IMR-90 (cell line): ENCODE measurements around the gene ENDOV. TPM values are rescaled to one million over a fixed set of nuclear protein-coding genes. Genes with fewer than 3 reads are reported as not detected.

Experiments used
- ATAC-seq: fragments of 200-7000 bp; cut with Tn5 transposase; 2 replicates; pipeline ENCODE4 v1.9.1; 2020; ENCODE audit warnings: low read depth, mild to moderate bottlenecking, moderate library complexity
- BruUV-seq: library from RNA; stranded (reverse); fragments of 400-500 nt; replicated peaks from 2 replicates; lab custom pipeline; 2021; lab: Mats Ljungman, UMichigan
- CTCF ChIA-PET: fragments of 300-600 bp; formaldehyde crosslinking; extraction: SDS; loops from one replicate; lab custom pipeline; 2021; ENCODE audit warnings: antibody characterized with exemption; lab: Yijun Ruan, JAX
- POLR2A ChIA-PET: fragments of 300-600 bp; sonication (Branson Sonifier 250); formaldehyde crosslinking; loops from one replicate; lab custom pipeline; 2022; ENCODE audit warnings: antibody characterized with exemption; ENCODE audit not compliant: unreplicated experiment; lab: Charles Lee
- DNase-seq: peaks from one replicate; pipeline ENCODE4 v3.0.0; 2013
- H2AFZ ChIP-seq: replicated peaks from 2 replicates; pipeline ENCODE3; 2013; ENCODE audit warnings: low read length, mild to moderate bottlenecking; ENCODE audit not compliant: poor library complexity
- H2AK5ac ChIP-seq: 2 replicates; pipeline ENCODE4 v1.6.1; 2013; ENCODE audit warnings: low read depth, low read length, inconsistent platforms
- H2AK9ac ChIP-seq: replicated peaks from 2 replicates; pipeline ENCODE3; 2013; ENCODE audit warnings: mild to moderate bottlenecking, low read depth, low read length, moderate library complexity; ENCODE audit not compliant: poor library complexity
- H2BK120ac ChIP-seq: 2 replicates; pipeline ENCODE4 v1.6.1; 2013; ENCODE audit warnings: low read depth, low read length, inconsistent platforms
- H2BK15ac ChIP-seq: 3 replicates; pipeline ENCODE4 v1.6.1; 2013; ENCODE audit warnings: low read depth, low read length, inconsistent platforms
- H2BK20ac ChIP-seq: 2 replicates; pipeline ENCODE4 v1.6.1; 2013; ENCODE audit warnings: low read depth, mild to moderate bottlenecking, inconsistent platforms, low read length, moderate library complexity
- H2BK5ac ChIP-seq: 2 replicates; pipeline ENCODE4 v1.6.1; 2013; ENCODE audit warnings: mild to moderate bottlenecking, low read depth, low read length, inconsistent platforms; ENCODE audit not compliant: poor library complexity, severe bottlenecking
- H3K14ac ChIP-seq: replicated peaks from 2 replicates; pipeline ENCODE4 v1.6.1; 2013; ENCODE audit warnings: low read depth, low read length, inconsistent platforms
- H3K18ac ChIP-seq: 2 replicates; pipeline ENCODE4 v1.6.1; 2013; ENCODE audit warnings: low read depth, low read length, control low read depth
- H3K23ac ChIP-seq: 2 replicates; pipeline ENCODE4 v1.6.1; 2013; ENCODE audit warnings: low read depth, low read length, inconsistent platforms
- H3K27ac ChIP-seq: 2 replicates; pipeline ENCODE4 v1.5.1; 2013; ENCODE audit warnings: mild to moderate bottlenecking, control low read depth, low read length; ENCODE audit not compliant: insufficient read depth
- H3K27me3 ChIP-seq: 2 replicates; pipeline ENCODE4 v1.6.1; 2013; ENCODE audit warnings: low read length; ENCODE audit not compliant: control insufficient read depth, insufficient read depth
- H3K36me3 ChIP-seq: 2 replicates; pipeline ENCODE4 v1.6.1; 2013; ENCODE audit warnings: low read length, mixed read lengths; ENCODE audit not compliant: control insufficient read depth, insufficient read depth
- H3K4ac ChIP-seq: 2 replicates; pipeline ENCODE4 v1.6.1; 2013; ENCODE audit warnings: low read depth, low read length, inconsistent platforms
- H3K4me1 ChIP-seq: 2 replicates; pipeline ENCODE4 v1.6.1; 2013; ENCODE audit warnings: low read length, mixed read lengths; ENCODE audit not compliant: control insufficient read depth, insufficient read depth
- H3K4me2 ChIP-seq: 2 replicates; pipeline ENCODE4 v1.6.1; 2013; ENCODE audit warnings: low read depth, mild to moderate bottlenecking, control low read depth, low read length, moderate library complexity
- H3K4me3 ChIP-seq: 2 replicates; pipeline ENCODE4 v1.5.1; 2013; ENCODE audit warnings: low read depth, mild to moderate bottlenecking, control low read depth, low read length, moderate library complexity; ENCODE audit not compliant: insufficient read depth
- H3K56ac ChIP-seq: 2 replicates; pipeline ENCODE4 v1.6.1; 2013; ENCODE audit warnings: low read length, inconsistent platforms; ENCODE audit not compliant: insufficient read depth; ENCODE audit errors: extremely low read depth
- H3K79me1 ChIP-seq, 2 experiments: 2 replicates each; pipeline ENCODE4 v1.6.1; 2013; ENCODE audit warnings: low read length in 2 of 2, inconsistent platforms in 1 of 2, low read depth in 1 of 2
- H3K9ac ChIP-seq: 2 replicates; pipeline ENCODE4 v1.6.1; 2013; ENCODE audit warnings: low read depth, low read length, control low read depth
- H3K9me1 ChIP-seq: 2 replicates; pipeline ENCODE4 v1.6.1; 2013; ENCODE audit warnings: low read length, inconsistent platforms; ENCODE audit not compliant: insufficient read depth
- H3K9me3 ChIP-seq: 2 replicates; pipeline ENCODE4 v1.6.1; 2013; ENCODE audit warnings: low read length; ENCODE audit not compliant: control insufficient read depth, insufficient read depth
- H4K20me1 ChIP-seq: 2 replicates; pipeline ENCODE4 v1.6.1; 2013; ENCODE audit warnings: low read length, inconsistent platforms; ENCODE audit not compliant: insufficient read depth
- H4K5ac ChIP-seq: 2 replicates; pipeline ENCODE4 v1.6.1; 2013; ENCODE audit warnings: mild to moderate bottlenecking, low read depth, low read length, control low read depth
- H4K8ac ChIP-seq, 2 experiments: 2 replicates each; pipeline ENCODE4 v1.6.1; 2013; ENCODE audit warnings: low read depth in 2 of 2, low read length in 2 of 2, control low read depth in 1 of 2, inconsistent platforms in 1 of 2
- H4K91ac ChIP-seq: 2 replicates; pipeline ENCODE4 v1.6.1; 2013; ENCODE audit warnings: low read depth, low read length, inconsistent platforms; ENCODE audit not compliant: insufficient read depth
- BHLHE40 ChIP-seq: fragments of 150-350 bp; IDR thresholded peaks from 2 replicates; pipeline ENCODE4 v1.6.1; 2016; ENCODE audit warnings: mild to moderate bottlenecking, low read depth, low read length
- CEBPB ChIP-seq: IDR thresholded peaks from 2 replicates; pipeline ENCODE4 v1.6.1; 2012; ENCODE audit warnings: low read depth, low read length, improper control_type of control experiment
- CHD1 ChIP-seq: IDR thresholded peaks from 2 replicates; pipeline ENCODE4 v1.6.1; 2012; ENCODE audit warnings: low read depth, low read length, improper control_type of control experiment
- CTCF ChIP-seq: conservative IDR thresholded peaks from 2 replicates; pipeline ENCODE4 v1.5.1; 2012; ENCODE audit warnings: mild to moderate bottlenecking, low read depth, low read length, improper control_type of control experiment
- ELK1 ChIP-seq: fragments of 150-350 bp; IDR thresholded peaks from 2 replicates; pipeline ENCODE4 v1.6.1; 2016; ENCODE audit warnings: low read depth, mild to moderate bottlenecking, low read length, moderate library complexity, borderline replicate concordance
- FOS ChIP-seq: fragments of 150-350 bp; IDR thresholded peaks from 2 replicates; pipeline ENCODE4 v1.6.1; 2016; ENCODE audit warnings: low read depth, low read length
- MAFK ChIP-seq: IDR thresholded peaks from 2 replicates; pipeline ENCODE4 v1.6.1; 2012; ENCODE audit warnings: low read depth, low read length, improper control_type of control experiment
- MAZ ChIP-seq: IDR thresholded peaks from 2 replicates; pipeline ENCODE4 v1.6.1; 2012; ENCODE audit warnings: low read depth, mild to moderate bottlenecking, low read length, improper control_type of control experiment, moderate library complexity, borderline replicate concordance
- MXI1 ChIP-seq: IDR thresholded peaks from 2 replicates; pipeline ENCODE4 v1.6.1; 2012; ENCODE audit warnings: low read depth, mild to moderate bottlenecking, low read length, moderate library complexity, borderline replicate concordance
- NFE2L2 ChIP-seq: fragments of 150-350 bp; IDR thresholded peaks from 2 replicates; pipeline ENCODE4 v1.6.1; 2016; ENCODE audit warnings: low read depth, mild to moderate bottlenecking, low read length
- POLR2A ChIP-seq: IDR thresholded peaks from 2 replicates; pipeline ENCODE4 v1.6.1; 2012; ENCODE audit warnings: mild to moderate bottlenecking, low read depth, low read length
- RAD21 ChIP-seq: IDR thresholded peaks from 2 replicates; pipeline ENCODE4 v1.6.1; 2012; ENCODE audit warnings: low read length, improper control_type of control experiment
- RCOR1 ChIP-seq: IDR thresholded peaks from 2 replicates; pipeline ENCODE4 v1.6.1; 2012; ENCODE audit warnings: mild to moderate bottlenecking, low read length, improper control_type of control experiment; ENCODE audit not compliant: insufficient replicate concordance
- RFX5 ChIP-seq: IDR thresholded peaks from 2 replicates; pipeline ENCODE4 v1.8.0; 2012; ENCODE audit warnings: low read depth, mild to moderate bottlenecking, low read length, moderate library complexity
- SMC3 ChIP-seq: fragments of 150-350 bp; IDR thresholded peaks from 2 replicates; pipeline ENCODE4 v1.6.1; 2016; ENCODE audit warnings: low read depth, mild to moderate bottlenecking, antibody characterized with exemption, low read length, moderate library complexity
- USF2 ChIP-seq: fragments of 150-350 bp; IDR thresholded peaks from 2 replicates; pipeline ENCODE4 v1.6.1; 2017; ENCODE audit warnings: mild to moderate bottlenecking, antibody characterized with exemption, low read length, low read depth
- WGBS, 2 experiments: methylation state at CpG; one replicate each; pipeline versions ENCODE4 v1.1.5 to v1.1.7; 2013; ENCODE audit warnings: missing lambda C conversion rate in 2 of 2; ENCODE audit not compliant: insufficient read length in 1 of 2; ENCODE audit errors: extremely low coverage in 2 of 2; 5-methylcytosine and 5-hydroxymethylcytosine counted together
- dilution Hi-C: fragments of 300-500 bp; cut with HindIII; formaldehyde crosslinking; loops from one replicate; pipeline ENCODE4 v1.14.3; 2018; ENCODE audit warnings: low sequenced_read_pairs; ENCODE audit not compliant: unreplicated experiment
- in situ Hi-C: fragments of 300-500 bp; cut with MboI; formaldehyde crosslinking; loops from 3 replicates; pipeline ENCODE4 v1.14.3; 2019; ENCODE audit warnings: low sequenced_read_pairs, inconsistent platforms, mixed read lengths
- intact Hi-C: fragments of 100-400 bp; cut with micrococcal nuclease; formaldehyde crosslinking; loops from 2 replicates; pipeline ENCODE4 v1.10.0; 2022
- polyA plus RNA-seq, 3 experiments: library from polyadenylated mRNA; depleted of rRNA; stranded (reverse); fragments of >200 nt; gene quantifications; 2 replicates each; pipeline ENCODE4 v1.2.3, GENCODE V29; 2012; ENCODE audit warnings: low replicate concordance in 1 of 3
- total RNA-seq: library from RNA; depleted of rRNA; stranded (reverse); fragments of >200 nt; gene quantifications from 2 replicates; pipeline ENCODE4 v1.2.3, GENCODE V29; 2012

The ENDOV gene
- total and polyA plus RNA-seq, 2 of the 4 experiments (the other 2 are of a cell fraction) = 15.1 to 30.3 TPM

GRCh38 chr17:80464486-80464885 is 49.5 kb downstream of the ENDOV start:
- no peak overlapping the region for H2BK5ac ChIP-seq
- intact Hi-C loops = no loop called here
- no peak for DNase-seq
- in situ Hi-C loops = no loop called here
- no peak for ATAC-seq
- TF ChIP-seq MAFK (no peak), NFE2L2 (no peak), SMC3 (no peak), RFX5 (no peak), MAZ (no peak), CHD1 (no peak), RCOR1 (no peak), FOS (no peak), CEBPB (no peak), POLR2A (no peak), ELK1 (no peak), RAD21 (no peak), USF2 (no peak), MXI1 (no peak), BHLHE40 (no peak), CTCF (no peak)
- H3K9me3 ChIP-seq = no peaks in the 10 kb centered on the region
- ChIA-PET POLR2A (no interaction called here), CTCF (no interaction called here)
- H2BK20ac ChIP-seq = no peak overlapping the region
- no peak overlapping the region for H4K8ac ChIP-seq
- no peak overlapping the region for H3K27ac ChIP-seq
- no peak overlapping the region for H2AK9ac ChIP-seq
- no peak overlapping the region for H2AK5ac ChIP-seq
- no peak overlapping the region for H3K23ac ChIP-seq
- dilution Hi-C loops = no loop called here
- H3K4me2 ChIP-seq = no peak overlapping the region
- H4K91ac ChIP-seq = no peak overlapping the region
- H3K9me1 ChIP-seq = no peaks in the 10 kb centered on the region
- H3K79me1 ChIP-seq = no peaks in the 10 kb centered on the region; a peak in 1 of 4 replicates
- H4K5ac ChIP-seq = no peak overlapping the region
- H2BK120ac ChIP-seq = no peak overlapping the region
- no peak overlapping the region for H3K4ac ChIP-seq
- no peak overlapping the region for H2BK15ac ChIP-seq
- H3K56ac ChIP-seq = no peak overlapping the region
- peaks cover 4% of the 10 kb centered on the region for H4K20me1 ChIP-seq
- H3K9ac ChIP-seq = no peak overlapping the region
- peaks cover 16% of the 10 kb centered on the region; the same call in 1 of the 2 replicates for H3K27me3 ChIP-seq
- H3K4me1 ChIP-seq = no peaks in the 10 kb centered on the region
- no peak overlapping the region for H3K4me3 ChIP-seq
- peaks cover 6% of the 10 kb centered on the region; the same call in 1 of the 2 replicates for H3K36me3 ChIP-seq
- 53% methylated on average over 3 of the region's 8 CpGs; no CpG with 5 or more reads in 1 of the 2 experiments for WGBS, 2 experiments
- no TSS peak for BruUV-seq
- H2AFZ ChIP-seq = no peak overlapping the region
- H3K18ac ChIP-seq = no peak overlapping the region
- H3K14ac ChIP-seq = no peak overlapping the region
